Right atrium auricular region (tissue), 2 donors: ENCODE data around the gene RPLP2. TPM values are rescaled to one million over a fixed set of nuclear protein-coding genes. Genes with fewer than 3 reads are reported as not detected.
A peak's percentile ranks its signal among the peaks of the same experiment; 100 is the strongest.

Experiments
- DNase-seq: peaks from one replicate; pipeline ENCODE4 v3.0.0-alpha.2; 2019; ENCODE audit warnings: low spot score
- H3K27ac ChIP-seq, 2 donors: fragments of 200-600 bp; sonication (generic); 1 replicate in 1 of 2; 2 replicates in 1 of 2; pipeline ENCODE4 v1.5.1; 2016 to 2019
- H3K27me3 ChIP-seq, 2 donors: fragments of 200-600 bp; sonication (generic); one replicate each; pipeline versions ENCODE4 v1.5.1 to v1.6.0; 2017 to 2019
- H3K36me3 ChIP-seq: fragments of 200-600 bp; sonication (generic); one replicate; pipeline ENCODE4 v1.5.1; 2016
- H3K4me1 ChIP-seq, 2 donors: fragments of 200-600 bp; sonication (generic); one replicate each; pipeline versions ENCODE4 v1.5.1 to v1.6.0; 2017 to 2019
- H3K4me3 ChIP-seq, 2 donors: fragments of 200-600 bp; sonication (generic); 1 replicate in 1 of 2; 2 replicates in 1 of 2; pipeline ENCODE4 v1.5.1; 2017 to 2019; ENCODE audit warnings: mild to moderate bottlenecking in 1 of 2, moderate library complexity in 1 of 2
- H3K9me3 ChIP-seq, 2 donors: fragments of 200-600 bp; sonication (generic); one replicate each; pipeline ENCODE4 v1.5.1; 2019
- total RNA-seq, 2 donors: library from RNA; depleted of rRNA; stranded (reverse); fragments of >200 nt; gene quantifications; one replicate each; pipeline ENCODE4 v1.1.0, GENCODE V29; 2016
- TF ChIP-seq, protein P1 (sequence below), 2 donors: fragments of 200-600 bp; sonication (generic); IDR thresholded peaks; one replicate each; pipeline ENCODE4 v1.5.1; 2019; ENCODE audit warnings: antibody characterized with exemption in 2 of 2

Gene RPLP2
- total RNA-seq, 2 donors from 2014 or later = 145 to 384 TPM

DNA sequence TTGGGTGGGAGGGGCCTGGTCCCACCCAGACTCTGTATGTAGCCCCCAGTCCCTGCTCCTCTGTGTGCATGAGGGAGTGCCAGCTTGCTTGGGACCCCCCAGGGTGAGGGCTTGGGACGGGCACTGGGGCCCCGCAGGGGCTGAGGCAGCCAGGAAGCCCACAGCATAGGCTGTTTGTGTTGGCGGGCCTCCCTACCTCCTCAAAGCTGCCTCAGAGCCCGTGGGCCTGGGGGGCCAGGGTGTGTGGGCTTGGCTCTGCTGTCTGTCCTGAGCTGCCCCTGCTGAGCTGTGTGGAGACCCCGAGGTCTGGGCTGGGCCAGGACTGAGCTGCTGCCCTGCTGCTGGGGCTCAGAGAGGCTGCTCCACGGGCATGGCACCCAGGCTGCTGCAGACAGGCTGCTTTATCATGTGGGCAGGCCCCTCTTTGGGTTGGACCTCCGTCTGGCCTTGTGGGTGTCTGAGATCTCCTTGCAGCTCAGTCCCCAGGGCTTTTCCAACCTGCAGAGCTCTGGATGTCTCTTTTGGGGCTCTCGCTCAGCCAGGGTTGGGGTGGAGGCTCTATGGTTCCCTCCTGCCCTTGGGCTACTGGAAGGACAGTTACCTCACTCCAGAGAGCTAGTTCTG lies 36.2 kb downstream of the RPLP2 start:
- peaks cover 0 to 82% of the 10 kb centered on the region in 2 donors for H3K4me1 ChIP-seq
- peak overlapping the region; percentile 95 for H3K27ac ChIP-seq
- DNase-seq = no peak

DNA sequence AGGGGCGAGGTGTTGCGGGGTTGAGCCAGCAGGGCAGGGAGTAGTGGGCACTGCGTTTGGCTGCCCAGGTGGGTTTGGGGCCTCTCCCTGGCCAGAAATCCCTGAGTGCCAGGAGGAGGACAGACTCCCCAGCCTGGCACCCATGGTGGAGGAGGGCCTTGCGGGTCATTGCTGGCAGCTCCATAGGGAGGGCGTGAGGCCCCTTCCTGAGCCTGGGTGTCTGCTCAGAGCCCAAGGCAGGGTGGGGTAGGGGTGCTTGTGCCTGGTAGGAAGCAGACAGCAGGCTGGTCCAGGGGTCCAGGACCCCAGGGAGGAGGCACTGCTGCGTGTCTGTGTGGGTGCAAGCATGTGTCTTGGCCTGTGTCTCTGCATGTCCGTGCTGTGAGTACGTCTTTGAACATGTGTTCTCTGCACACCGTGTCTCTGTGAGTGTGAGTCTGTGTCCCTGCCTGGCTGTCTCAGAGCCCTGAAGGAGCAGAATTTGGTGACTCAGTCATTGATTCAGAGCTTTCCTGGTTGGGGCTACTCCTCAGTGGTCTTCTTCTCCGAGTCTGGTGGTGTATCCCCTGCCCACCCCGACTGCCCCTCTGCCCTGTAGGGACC lies 36.8 kb downstream of the RPLP2 start:
- Histone ChIP-seq H3K4me3 (no peak overlapping the region), H3K27me3 (no peaks in the 10 kb centered on the region), H3K4me1 (peaks cover 0 to 80% of the 10 kb centered on the region in 2 donors), H3K9me3 (no peaks in the 10 kb centered on the region), H3K27ac (peak overlapping the region; percentile 95), H3K36me3 (no peaks in the 10 kb centered on the region)
- TF ChIP-seq, protein P1, sequence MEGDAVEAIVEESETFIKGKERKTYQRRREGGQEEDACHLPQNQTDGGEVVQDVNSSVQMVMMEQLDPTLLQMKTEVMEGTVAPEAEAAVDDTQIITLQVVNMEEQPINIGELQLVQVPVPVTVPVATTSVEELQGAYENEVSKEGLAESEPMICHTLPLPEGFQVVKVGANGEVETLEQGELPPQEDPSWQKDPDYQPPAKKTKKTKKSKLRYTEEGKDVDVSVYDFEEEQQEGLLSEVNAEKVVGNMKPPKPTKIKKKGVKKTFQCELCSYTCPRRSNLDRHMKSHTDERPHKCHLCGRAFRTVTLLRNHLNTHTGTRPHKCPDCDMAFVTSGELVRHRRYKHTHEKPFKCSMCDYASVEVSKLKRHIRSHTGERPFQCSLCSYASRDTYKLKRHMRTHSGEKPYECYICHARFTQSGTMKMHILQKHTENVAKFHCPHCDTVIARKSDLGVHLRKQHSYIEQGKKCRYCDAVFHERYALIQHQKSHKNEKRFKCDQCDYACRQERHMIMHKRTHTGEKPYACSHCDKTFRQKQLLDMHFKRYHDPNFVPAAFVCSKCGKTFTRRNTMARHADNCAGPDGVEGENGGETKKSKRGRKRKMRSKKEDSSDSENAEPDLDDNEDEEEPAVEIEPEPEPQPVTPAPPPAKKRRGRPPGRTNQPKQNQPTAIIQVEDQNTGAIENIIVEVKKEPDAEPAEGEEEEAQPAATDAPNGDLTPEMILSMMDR (IDR thresholded peaks at IDR 0.05) = no peak
- no peak for DNase-seq

More for the DNA sequence above, 36.2 kb downstream of the RPLP2 start:
- no peaks in the 10 kb centered on the region for H3K27me3 ChIP-seq
- H3K9me3 ChIP-seq = no peaks in the 10 kb centered on the region
- TF ChIP-seq, protein P1 (IDR thresholded peaks at IDR 0.05) = no peak
- H3K4me3 ChIP-seq = peak overlapping the region in 1 of 2 donors; percentile 97
- no peaks in the 10 kb centered on the region for H3K36me3 ChIP-seq

- TF ChIP-seq, protein P1 (IDR thresholded peaks at IDR 0.05) = no peak
- no peaks in the 10 kb centered on the region for H3K36me3 ChIP-seq
These were observed 38.1 kb downstream of the RPLP2 start for GRCh38 chr11:847876-848275.

GRCh38 chr11:848380-848931 lies 38.7 kb downstream of the RPLP2 start:
- Histone ChIP-seq H3K27ac (no peak overlapping the region), H3K4me3 (no peak overlapping the region), H3K9me3 (no peaks in the 10 kb centered on the region), H3K4me1 (peaks cover 0 to 81% of the 10 kb centered on the region in 2 donors), H3K27me3 (no peaks in the 10 kb centered on the region), H3K36me3 (no peaks in the 10 kb centered on the region)
- TF ChIP-seq, protein P1 (IDR thresholded peaks at IDR 0.05) = peak; percentile 89 to 95
- DNase-seq = no peak

More at GRCh38 chr11:847876-848275, 38.1 kb downstream of the RPLP2 start:
- Histone ChIP-seq H3K27ac (no peak overlapping the region), H3K4me1 (peaks cover 0 to 83% of the 10 kb centered on the region in 2 donors), H3K27me3 (no peaks in the 10 kb centered on the region), H3K9me3 (no peaks in the 10 kb centered on the region), H3K4me3 (no peak overlapping the region)
- DNase-seq = no peak

- no peaks in the 10 kb centered on the region for H3K9me3 ChIP-seq
- H3K27me3 ChIP-seq = no peaks in the 10 kb centered on the region
- DNase-seq = no peak
- TF ChIP-seq, protein P1 (IDR thresholded peaks at IDR 0.05) = no peak
- peaks cover 0 to 72% of the 10 kb centered on the region in 2 donors for H3K4me1 ChIP-seq
- H3K4me3 ChIP-seq = peak overlapping the region; percentile 29 to 58
- H3K27ac ChIP-seq = peak overlapping the region in 1 of 2 donors; percentile 42
- no peaks in the 10 kb centered on the region for H3K36me3 ChIP-seq
These were observed 39.5 kb downstream of the RPLP2 start for GRCh38 chr11:849104-849824.
